Vagina (tissue), 2 donors: Measurements from ENCODE around the gene PDCD1.

Experiments
- POLR2A ChIP-seq, 2 donors: fragments of 450-650 bp; IDR thresholded peaks; one replicate each; pipeline ENCODE4 v1.6.1; 2017; ENCODE audit warnings: antibody characterized with exemption in 2 of 2, mild to moderate bottlenecking in 2 of 2, moderate library complexity in 2 of 2
- TF ChIP-seq, protein P1 (sequence below), 3 experiments: fragments of 450-650 bp in 2 of 3; fragments of 200-600 bp in 1 of 3; sonication (generic) in 1 of 3; IDR thresholded peaks; one replicate each; pipeline ENCODE4 v1.5.1; 2017 to 2019; ENCODE audit warnings: antibody characterized with exemption in 3 of 3, mild to moderate bottlenecking in 2 of 3, moderate library complexity in 2 of 3

DNA sequence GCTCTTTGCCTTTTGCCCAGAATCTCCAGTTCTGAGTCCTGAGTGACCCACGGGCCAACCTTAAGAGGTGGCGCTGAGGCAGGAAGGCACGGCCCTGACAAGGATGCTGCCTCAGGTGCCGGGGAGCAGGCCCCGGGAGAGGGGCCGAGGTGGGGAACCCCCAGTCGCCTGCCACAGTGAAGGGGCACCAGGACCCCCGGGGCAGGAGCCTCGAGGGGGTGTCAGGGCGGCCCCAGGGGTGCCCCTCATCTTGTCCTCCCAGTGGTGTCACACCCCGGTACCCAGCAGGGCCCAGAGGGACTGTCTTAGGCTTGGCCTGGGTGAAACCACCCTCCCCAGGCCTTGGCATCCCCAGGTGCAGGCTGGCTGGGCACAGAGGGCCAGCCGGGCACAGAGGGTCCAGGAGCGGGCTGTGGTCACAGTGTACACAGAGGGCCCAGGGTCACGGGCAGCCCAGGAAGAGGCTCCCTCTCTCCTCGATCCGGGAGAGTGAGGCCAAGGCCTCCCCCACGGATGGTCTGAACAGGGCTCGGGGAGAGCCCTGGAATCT, 1.0 kb downstream of the PDCD1 start:
- TF ChIP-seq POLR2A (IDR thresholded peaks at IDR 0.05), result no peak
- TF ChIP-seq, protein P1, sequence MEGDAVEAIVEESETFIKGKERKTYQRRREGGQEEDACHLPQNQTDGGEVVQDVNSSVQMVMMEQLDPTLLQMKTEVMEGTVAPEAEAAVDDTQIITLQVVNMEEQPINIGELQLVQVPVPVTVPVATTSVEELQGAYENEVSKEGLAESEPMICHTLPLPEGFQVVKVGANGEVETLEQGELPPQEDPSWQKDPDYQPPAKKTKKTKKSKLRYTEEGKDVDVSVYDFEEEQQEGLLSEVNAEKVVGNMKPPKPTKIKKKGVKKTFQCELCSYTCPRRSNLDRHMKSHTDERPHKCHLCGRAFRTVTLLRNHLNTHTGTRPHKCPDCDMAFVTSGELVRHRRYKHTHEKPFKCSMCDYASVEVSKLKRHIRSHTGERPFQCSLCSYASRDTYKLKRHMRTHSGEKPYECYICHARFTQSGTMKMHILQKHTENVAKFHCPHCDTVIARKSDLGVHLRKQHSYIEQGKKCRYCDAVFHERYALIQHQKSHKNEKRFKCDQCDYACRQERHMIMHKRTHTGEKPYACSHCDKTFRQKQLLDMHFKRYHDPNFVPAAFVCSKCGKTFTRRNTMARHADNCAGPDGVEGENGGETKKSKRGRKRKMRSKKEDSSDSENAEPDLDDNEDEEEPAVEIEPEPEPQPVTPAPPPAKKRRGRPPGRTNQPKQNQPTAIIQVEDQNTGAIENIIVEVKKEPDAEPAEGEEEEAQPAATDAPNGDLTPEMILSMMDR (IDR thresholded peaks at IDR 0.05), result no peak
